Thyroid gland (tissue), 4 donors: ENCODE measurements around the gene IRS1.

ENCODE experiments used
- CTCF ChIP-seq, 6 experiments: fragments of 200-600 bp in 3 of 6; fragments of 450-650 bp in 3 of 6; sonication (generic) in 3 of 6; IDR thresholded peaks; one replicate each; pipeline ENCODE4 v1.5.1; 2016 to 2019; ENCODE audit warnings: antibody characterized with exemption in 6 of 6, mild to moderate bottlenecking in 2 of 6, inconsistent platforms in 1 of 6, moderate library complexity in 1 of 6
- POLR2A ChIP-seq, 2 donors: fragments of 450-650 bp; IDR thresholded peaks; one replicate each; pipeline ENCODE4 v1.6.1; 2017; ENCODE audit warnings: antibody characterized with exemption in 2 of 2, mild to moderate bottlenecking in 2 of 2, moderate library complexity in 1 of 2

DNA sequence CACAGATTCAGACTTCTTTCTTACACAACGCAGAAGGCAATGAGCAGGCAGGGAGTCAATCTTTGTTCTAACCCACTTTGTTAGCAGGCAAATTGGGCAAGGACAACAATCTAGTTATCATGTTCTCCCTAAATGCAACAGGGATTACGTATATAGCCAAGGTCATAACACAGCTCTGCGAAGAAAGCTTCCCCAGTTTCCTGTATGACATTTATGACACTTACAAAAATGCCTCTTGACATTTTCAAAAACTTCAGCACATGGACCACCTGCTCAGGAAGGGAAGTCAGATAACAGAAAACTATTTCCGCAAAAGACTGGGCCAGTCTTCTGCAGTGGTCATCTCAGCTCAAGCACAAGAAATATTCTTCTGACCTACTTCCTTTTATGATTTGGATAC lies 106.1 kb downstream of the IRS1 start:
- TF ChIP-seq POLR2A (IDR thresholded peaks at IDR 0.05) (no peak), CTCF (IDR thresholded peaks at IDR 0.05) (no peak)
